GM19452 (cell line): ENCODE data around the gene PMF1.

Experiments used
- ATAC-seq: cut with Tn5 transposase; IDR thresholded peaks from one replicate; pipeline ENCODE4 v1.9.1; 2021; ENCODE audit not compliant: unreplicated experiment

PMF1 gene

GRCh38 chr1:156262461-156263287 lies 49.9 kb downstream of the PMF1 start:
- ATAC-seq: no peak

- no peak for ATAC-seq
Observed at GRCh38 chr1:156263288-156263655, 50.5 kb downstream of the PMF1 start.

- no peak for ATAC-seq
Observed at GRCh38 chr1:156266051-156266450, 53.2 kb downstream of the PMF1 start.

GRCh38 chr1:156268336-156268735 lies 55.5 kb downstream of the PMF1 start:
- ATAC-seq: no peak

- no peak for ATAC-seq
Observed at GRCh38 chr1:156270314-156270713, 57.5 kb downstream of the PMF1 start.

- no peak for ATAC-seq
Observed at GRCh38 chr1:156276532-156276931, 63.7 kb downstream of the PMF1 start.

GRCh38 chr1:156276966-156277381 lies 64.2 kb downstream of the PMF1 start:
- no peak for ATAC-seq

GRCh38 chr1:156279837-156280236 lies 67.0 kb downstream of the PMF1 start:
- no peak for ATAC-seq

GRCh38 chr1:156281281-156281680 lies 68.5 kb downstream of the PMF1 start:
- ATAC-seq: peak; percentile 43

GRCh38 chr1:156281693-156282478 lies 69.1 kb downstream of the PMF1 start:
- ATAC-seq: peak; percentile 8

- peak; percentile 84 for ATAC-seq
Observed at GRCh38 chr1:156282479-156283222, 69.8 kb downstream of the PMF1 start, which contains the start of gene SMG5. Gene SMG5, minus strand, starts transcription at chr1:156282825. Its CDS starts 145 bp downstream, at chr1:156282680.

- ATAC-seq: no peak
Observed at GRCh38 chr1:156283521-156283920, 70.7 kb downstream of the PMF1 start.

GRCh38 chr1:156284112-156284511 lies 71.3 kb downstream of the PMF1 start, which contains the start of gene TMEM79:
Gene TMEM79, plus strand, starts transcription at chr1:156284325. Its CDS starts 902 bp downstream, at chr1:156285227.
- ATAC-seq: no peak

- no peak for ATAC-seq
Observed at GRCh38 chr1:156284757-156285156, 72.0 kb downstream of the PMF1 start.

- no peak for ATAC-seq
Observed at GRCh38 chr1:156285437-156285836, 72.6 kb downstream of the PMF1 start.

GRCh38 chr1:156286061-156286460 lies 73.3 kb downstream of the PMF1 start:
- no peak for ATAC-seq
